BE2C (cell line): ENCODE data around the gene PLPPR1.
"Not testable (repeated sequence)": the region's sequence is repeated elsewhere in the genome, so short reads cannot be mapped to it uniquely, and the experiment has no call there.

Source experiments
- DNase-seq: peaks from one replicate; pipeline ENCODE4 v3.0.0-alpha.2; 2020
- H3K27me3 ChIP-seq: fragments of 250-450 bp; sonication (Bioruptor Pico); 2 replicates; pipeline ENCODE4 v1.5.1; 2020; ENCODE audit warnings: mild to moderate bottlenecking
- H3K36me3 ChIP-seq: fragments of 250-450 bp; sonication (Bioruptor Pico); 2 replicates; pipeline ENCODE4 v1.5.1; 2020; ENCODE audit warnings: mild to moderate bottlenecking
- H3K4me1 ChIP-seq: fragments of 250-450 bp; sonication (Bioruptor Pico); 2 replicates; pipeline ENCODE4 v1.5.1; 2020
- H3K4me3 ChIP-seq: 2 replicates; pipeline ENCODE4 v1.5.1; 2011; ENCODE audit warnings: low read depth, low read length
- H3K9me3 ChIP-seq: fragments of 250-450 bp; sonication (Bioruptor Pico); 2 replicates; pipeline ENCODE4 v1.5.1; 2020
- CTCF ChIP-seq: IDR thresholded peaks from 2 replicates; pipeline ENCODE4 v1.5.1; 2012; ENCODE audit warnings: mild to moderate bottlenecking, low read depth, low read length

PLPPR1 gene

GRCh38 chr9:101035098-101035497 lies 6.6 kb downstream of the PLPPR1 start:
- peaks cover 8% of the 10 kb centered on the region for H3K27me3 ChIP-seq
- H3K4me3 ChIP-seq: no peak overlapping the region
- H3K4me1 ChIP-seq: no peaks in the 10 kb centered on the region
- no peak for TF ChIP-seq CTCF
- no peak for DNase-seq
- no peaks in the 10 kb centered on the region for H3K9me3 ChIP-seq
- no peaks in the 10 kb centered on the region for H3K36me3 ChIP-seq

GRCh38 chr9:101037430-101037829 lies 8.9 kb downstream of the PLPPR1 start:
- H3K9me3 ChIP-seq: no peaks in the 10 kb centered on the region
- TF ChIP-seq CTCF: no peak

GRCh38 chr9:101038488-101038887 lies 10.0 kb downstream of the PLPPR1 start:
- no peak for DNase-seq
- Histone ChIP-seq H3K9me3 (no peaks in the 10 kb centered on the region), H3K4me3 (no peak overlapping the region), H3K27me3 (no peaks in the 10 kb centered on the region), H3K36me3 (no peaks in the 10 kb centered on the region), H3K4me1 (no peaks in the 10 kb centered on the region)
- TF ChIP-seq CTCF: no peak

More at GRCh38 chr9:101037430-101037829, 8.9 kb downstream of the PLPPR1 start:
- H3K27me3 ChIP-seq: peaks cover 3% of the 10 kb centered on the region; the same call in 1 of the 2 replicates
- DNase-seq: no peak
- no peaks in the 10 kb centered on the region for H3K4me1 ChIP-seq
- H3K4me3 ChIP-seq: no peak overlapping the region
- H3K36me3 ChIP-seq: no peaks in the 10 kb centered on the region

GRCh38 chr9:101039581-101039980 lies 11.1 kb downstream of the PLPPR1 start:
- H3K4me1 ChIP-seq, H3K4me3 ChIP-seq, DNase-seq, H3K27me3 ChIP-seq, H3K36me3 ChIP-seq, H3K9me3 ChIP-seq: not testable (repeated sequence)

GRCh38 chr9:101047848-101048397 lies 19.4 kb downstream of the PLPPR1 start:
- no peak for DNase-seq
- Histone ChIP-seq H3K27me3 (no peaks in the 10 kb centered on the region), H3K4me1 (no peaks in the 10 kb centered on the region), H3K9me3 (no peaks in the 10 kb centered on the region), H3K4me3 (no peak overlapping the region), H3K36me3 (no peaks in the 10 kb centered on the region)
- TF ChIP-seq CTCF: no peak

GRCh38 chr9:101050650-101051049 lies 22.1 kb downstream of the PLPPR1 start:
- DNase-seq: no peak
- H3K4me1 ChIP-seq: no peaks in the 10 kb centered on the region
- H3K4me3 ChIP-seq: no peak overlapping the region
- no peak for TF ChIP-seq CTCF
- H3K36me3 ChIP-seq: no peaks in the 10 kb centered on the region
- no peaks in the 10 kb centered on the region for H3K27me3 ChIP-seq
- H3K9me3 ChIP-seq: no peaks in the 10 kb centered on the region

GRCh38 chr9:101054657-101055056 lies 26.1 kb downstream of the PLPPR1 start:
- H3K4me3 ChIP-seq: no peak overlapping the region
- no peak for TF ChIP-seq CTCF
- DNase-seq: no peak
- H3K4me1 ChIP-seq: no peaks in the 10 kb centered on the region
- no peaks in the 10 kb centered on the region for H3K27me3 ChIP-seq
- no peaks in the 10 kb centered on the region for H3K36me3 ChIP-seq
- no peaks in the 10 kb centered on the region for H3K9me3 ChIP-seq
